ENCODE results near the gene ECE2.

DNA sequence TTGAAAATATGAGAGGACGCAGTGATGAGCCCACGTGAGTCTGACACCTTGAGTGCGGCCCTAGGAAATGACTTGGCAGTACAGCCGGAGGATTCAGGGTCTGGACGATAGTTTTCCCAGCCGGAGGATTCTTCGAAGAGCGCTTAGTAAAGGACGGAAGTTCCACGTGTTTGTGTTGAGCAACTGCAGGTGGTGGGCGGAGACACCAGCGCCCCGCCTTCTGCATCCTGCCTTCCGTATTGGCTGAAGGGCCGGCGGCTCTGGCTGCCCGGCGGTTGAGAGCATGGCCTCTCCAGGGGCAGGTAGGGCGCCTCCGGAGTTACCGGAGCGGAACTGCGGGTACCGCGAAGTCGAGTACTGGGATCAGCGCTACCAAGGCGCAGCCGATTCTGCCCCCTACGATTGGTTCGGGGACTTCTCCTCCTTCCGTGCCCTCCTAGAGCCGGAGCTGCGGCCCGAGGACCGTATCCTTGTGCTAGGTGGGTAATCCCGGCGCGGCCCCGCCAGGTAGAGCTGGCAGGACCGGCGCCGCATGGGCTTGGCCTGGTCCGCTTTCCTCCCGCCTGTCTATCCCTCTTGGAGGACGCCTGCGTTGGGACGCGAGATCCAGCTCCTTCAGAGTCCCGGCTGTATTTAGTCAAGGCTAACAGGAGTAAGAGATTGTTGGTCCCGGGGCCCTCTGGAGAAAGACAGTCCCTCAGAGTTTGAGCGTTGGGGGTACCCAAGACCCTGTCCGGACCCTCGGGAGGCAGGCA lies 26.2 kb upstream of the ECE2 start, which contains the start of gene EEF1AKMT4:
- no peak for TF ChIP-seq CTCF (IDR thresholded peaks at IDR 0.05; ENCODE audit: low read length)
- TF ChIP-seq EZH2 (IDR thresholded peaks at IDR 0.05; ENCODE audit: borderline replicate concordance, low read length), result no peak

Data from OCI-LY1 (cell line).